HG02759 (cell line): Measurements from ENCODE around the gene HNRNPA1.
"Not testable (repeated sequence)": the region's sequence is repeated elsewhere in the genome, so short reads cannot be mapped to it uniquely, and the experiment has no call there.

Experiments
- ATAC-seq: cut with Tn5 transposase; IDR thresholded peaks from one replicate; pipeline ENCODE4 v1.9.1; 2021; ENCODE audit warnings: mild to moderate bottlenecking, moderate library complexity; ENCODE audit not compliant: unreplicated experiment

HNRNPA1 gene

GRCh38 chr12:54296393-54297099 lies 16.0 kb downstream of the HNRNPA1 start:
- no peak for ATAC-seq

GRCh38 chr12:54298904-54299303 lies 18.4 kb downstream of the HNRNPA1 start:
- ATAC-seq = no peak

DNA sequence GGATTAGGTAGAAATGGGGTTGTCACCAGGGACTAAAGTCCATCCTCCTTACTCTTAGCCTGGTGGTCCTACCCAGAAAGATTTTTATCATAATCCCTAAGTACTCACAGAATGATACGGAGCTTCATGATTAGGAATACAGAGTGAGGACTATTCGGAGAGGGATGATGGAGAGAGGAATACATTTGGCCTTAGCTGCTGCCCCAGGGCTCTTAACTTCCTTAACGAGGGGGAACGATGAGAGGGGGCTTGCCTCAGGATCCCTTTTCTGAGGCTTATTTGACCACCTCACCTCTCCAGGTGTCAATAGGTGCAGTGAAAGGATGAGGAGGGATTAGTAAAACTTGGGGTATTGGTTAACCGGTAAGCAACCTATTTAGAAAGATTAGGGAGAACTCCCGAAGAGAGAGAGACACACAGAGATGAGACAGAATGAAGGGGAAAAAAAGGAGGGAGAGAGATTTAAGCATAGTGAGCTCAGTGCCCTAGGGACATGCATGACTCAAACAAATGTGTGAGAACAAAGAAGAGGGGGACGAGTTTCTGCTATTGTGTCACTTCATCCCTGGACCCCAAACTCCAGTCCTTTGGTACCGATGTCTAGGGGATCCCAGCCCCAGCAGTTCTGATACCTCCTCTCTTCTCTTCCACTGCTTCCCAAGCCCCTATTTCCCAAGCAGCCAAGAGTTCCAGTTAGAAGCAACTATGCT lies 19.1 kb downstream of the HNRNPA1 start:
- ATAC-seq = no peak

GRCh38 chr12:54300225-54300731 lies 19.8 kb downstream of the HNRNPA1 start:
- no peak for ATAC-seq

DNA sequence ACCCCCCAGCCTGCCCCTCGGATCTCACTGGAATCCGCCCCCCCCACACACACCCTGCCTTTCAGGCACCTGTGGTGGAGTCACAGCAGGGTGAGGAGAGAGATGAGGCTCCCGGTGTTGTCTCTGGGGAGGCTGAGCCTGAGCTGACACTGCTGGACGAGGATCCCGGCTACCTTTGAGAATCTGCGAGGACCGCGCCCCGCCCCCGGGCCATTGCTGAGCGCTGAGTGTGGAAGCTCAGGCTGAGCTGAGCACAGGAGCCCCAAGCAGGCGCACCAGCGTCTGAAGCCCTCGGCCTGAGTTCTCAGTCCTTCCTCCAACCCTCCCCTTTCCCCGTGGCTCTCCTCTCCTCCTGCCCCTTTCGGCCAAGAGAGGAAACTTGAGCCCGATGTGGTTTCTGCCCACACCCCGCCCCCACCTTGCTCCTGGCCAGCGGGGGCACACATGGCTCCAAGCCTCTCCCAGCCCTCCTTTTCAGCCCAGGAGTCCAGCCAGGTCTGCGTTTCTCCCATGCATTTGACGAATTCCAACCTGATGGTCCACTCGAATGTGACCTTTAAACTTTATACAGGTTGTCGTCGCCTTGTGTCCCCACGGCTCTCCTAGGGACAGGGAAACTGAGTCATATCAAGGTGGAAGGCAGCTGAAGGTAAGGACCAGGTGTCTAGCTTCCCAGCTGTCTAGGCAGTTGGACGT lies 20.4 kb downstream of the HNRNPA1 start, which contains the start of gene NFE2:
Gene NFE2 (minus strand): TSS at position 284 of the 696 bp plus-strand sequence. CDS start 5,767 bp downstream, outside the sequence.
- no peak for ATAC-seq

GRCh38 chr12:54301428-54302048 lies 21.0 kb downstream of the HNRNPA1 start:
- ATAC-seq = no peak

- ATAC-seq = no peak
Observed at GRCh38 chr12:54303640-54304039, 23.1 kb downstream of the HNRNPA1 start.

GRCh38 chr12:54304187-54304810 lies 23.8 kb downstream of the HNRNPA1 start:
- ATAC-seq = peak; percentile 58

DNA sequence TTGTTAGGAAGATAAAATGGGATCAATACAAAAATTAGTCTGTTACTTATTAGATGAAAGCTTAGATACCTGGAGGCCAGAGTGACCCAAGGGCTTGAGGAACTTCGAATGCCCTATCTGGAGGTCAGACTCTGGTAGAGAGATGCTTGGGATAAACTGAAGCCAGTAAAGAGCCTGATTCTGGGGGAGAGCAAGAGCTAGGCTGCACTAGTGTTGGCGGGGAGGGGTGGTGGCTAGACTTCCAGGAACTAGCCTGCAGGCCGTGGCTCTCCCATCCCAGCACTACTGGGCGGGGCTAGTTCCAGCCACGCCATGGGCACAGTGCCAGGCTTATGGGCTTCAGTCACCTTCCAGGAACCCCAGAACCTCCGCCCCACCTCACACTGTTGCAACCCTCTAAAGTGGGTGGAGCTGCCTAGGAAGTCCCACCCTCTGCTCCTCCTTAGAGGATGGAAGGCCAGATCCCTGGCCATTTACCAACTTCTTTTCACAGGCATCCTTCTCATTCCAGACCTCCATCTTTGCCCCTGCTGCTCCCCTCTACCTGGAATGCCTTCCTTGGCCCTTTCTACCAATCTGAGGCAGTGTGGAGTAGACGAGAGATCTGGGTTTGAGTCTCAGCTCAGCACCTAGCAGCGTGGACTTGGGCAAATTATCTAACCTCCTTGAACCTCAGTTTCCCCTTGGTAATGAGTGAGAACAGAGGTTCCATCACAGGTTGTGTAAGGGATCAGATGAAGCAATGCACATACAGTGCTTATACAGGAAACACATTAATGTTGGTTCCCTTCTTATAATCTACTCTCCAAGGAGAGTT lies 26.6 kb downstream of the HNRNPA1 start:
- ATAC-seq = no peak

DNA sequence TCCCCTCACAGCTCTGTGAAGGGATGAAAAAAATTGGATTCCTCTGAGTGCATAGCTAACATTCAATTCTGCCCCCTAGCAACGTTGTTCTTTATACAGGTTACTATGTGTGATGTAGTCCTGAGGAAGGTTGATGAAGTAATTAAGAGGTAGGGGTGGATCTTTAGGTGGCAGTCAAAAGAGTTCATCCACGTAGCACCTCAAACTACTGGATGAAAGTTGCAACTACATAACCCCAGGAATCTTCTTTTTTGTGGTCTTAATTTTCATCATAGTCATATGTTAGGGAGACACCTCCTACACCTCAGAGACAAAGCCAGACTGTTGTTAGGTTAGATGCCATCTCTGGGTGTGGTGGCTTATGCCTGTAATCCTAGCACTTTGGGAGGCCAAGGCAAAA lies 30.5 kb downstream of the HNRNPA1 start:
- ATAC-seq = no peak

- ATAC-seq = not testable (repeated sequence)
Observed at GRCh38 chr12:54312309-54312708, 31.8 kb downstream of the HNRNPA1 start.

- ATAC-seq = no peak
Observed at GRCh38 chr12:54321363-54321762, 40.8 kb downstream of the HNRNPA1 start.

DNA sequence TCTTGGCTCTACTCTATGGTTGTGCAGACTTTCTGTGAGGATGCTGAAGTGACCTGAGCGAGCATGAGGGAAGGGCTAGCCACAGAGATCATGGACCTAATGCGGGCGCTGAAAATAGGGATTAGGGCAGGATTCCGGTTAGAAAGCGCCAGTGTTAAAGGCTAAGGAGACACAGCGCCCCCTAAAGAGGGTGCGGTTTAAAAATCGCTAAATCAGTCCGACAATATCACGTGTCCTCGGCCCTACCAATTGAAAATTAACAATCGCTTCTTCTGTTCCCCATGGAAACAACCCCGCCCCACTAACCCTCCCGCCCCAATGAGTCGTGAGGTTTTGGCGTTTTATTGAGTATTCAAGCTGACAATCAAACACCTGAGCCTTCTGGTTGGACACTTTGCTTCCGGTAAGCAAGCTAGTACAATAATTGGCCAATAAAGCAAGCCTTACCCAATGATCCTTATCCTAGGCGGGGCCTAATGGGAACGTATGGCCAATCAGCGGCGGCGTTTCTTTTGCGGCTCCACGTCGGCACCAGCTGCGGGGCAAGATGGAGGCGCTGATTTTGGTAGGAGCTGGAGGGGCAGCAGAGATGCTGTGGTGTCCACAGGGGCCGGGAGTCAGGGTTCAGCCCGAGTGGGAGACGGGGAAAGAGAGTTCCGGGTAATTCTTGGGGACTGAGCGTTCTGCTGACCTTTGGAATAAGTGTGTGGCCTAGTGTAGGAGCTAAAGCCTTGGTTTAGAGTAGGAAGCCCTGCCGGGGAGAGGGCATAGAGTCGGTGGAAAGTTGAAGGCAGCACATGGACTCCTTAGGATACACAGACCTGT lies 44.3 kb downstream of the HNRNPA1 start, which contains the start of gene COPZ1:
Gene COPZ1 (plus strand): TSS at position 515 of the 825 bp plus-strand sequence. CDS start 33 bp downstream, at position 548.
- ATAC-seq = peak; percentile 99

- ATAC-seq = not testable (repeated sequence)
Observed at GRCh38 chr12:54325442-54326109, 45.0 kb downstream of the HNRNPA1 start.

GRCh38 chr12:54328595-54329337 lies 48.2 kb downstream of the HNRNPA1 start:
- no peak for ATAC-seq

GRCh38 chr12:54329759-54330158 lies 49.2 kb downstream of the HNRNPA1 start:
- ATAC-seq = no peak

GRCh38 chr12:54330442-54330841 lies 49.9 kb downstream of the HNRNPA1 start:
- no peak for ATAC-seq
